ENCODE results near the gene CIDEB. TPM values are rescaled to one million over a fixed set of nuclear protein-coding genes. Genes with fewer than 3 reads are reported as not detected.

CIDEB gene
- total RNA-seq, 1 experiment from 2014 or later = not detected

- ChIA-PET CTCF (no interaction called here), POLR2A (ENCODE audit: unreplicated experiment) (no interaction called here)
- H3K36me3 ChIP-seq (ENCODE audit: low read depth) = no peaks in the 10 kb centered on the region
- intact Hi-C loops (cut with micrococcal nuclease; ENCODE audit: unreplicated experiment) = no loop called here
- H3K9me2 ChIP-seq (ENCODE audit: insufficient read depth) = no peaks in the 10 kb centered on the region
- H4K20me1 ChIP-seq (ENCODE audit: insufficient read depth) = no peaks in the 10 kb centered on the region
- no peak overlapping the region for H3K4me3 ChIP-seq
- H2AFZ ChIP-seq = no peak overlapping the region
- H3K4me2 ChIP-seq = no peak overlapping the region
- H3F3A ChIP-seq (ENCODE audit: insufficient read depth, low read depth) = peaks cover 21% of the 10 kb centered on the region
- peaks cover 19% of the 10 kb centered on the region for H3K4me1 ChIP-seq (replicated peaks; ENCODE audit: insufficient read depth)
- no peak for DNase-seq
- TF ChIP-seq EZH2 (IDR thresholded peaks at IDR 0.05; ENCODE audit: low read depth) (no peak), CTCF (conservative IDR thresholded peaks at IDR 0.05) (no peak)
- H3K27me3 ChIP-seq (ENCODE audit: insufficient read depth, low read depth) = no peaks in the 10 kb centered on the region
- BruUV-seq (replicated peaks) = no TSS peak
- H3K79me2 ChIP-seq (ENCODE audit: low read depth) = no peaks in the 10 kb centered on the region
- H3K27ac ChIP-seq = no peak overlapping the region
- no peaks in the 10 kb centered on the region for H3K9me3 ChIP-seq (ENCODE audit: insufficient read depth, low read depth)
These were observed 29.4 kb downstream of the CIDEB start for GRCh38 chr14:24278424-24278823.

- POLR2A ChIA-PET (ENCODE audit: unreplicated experiment) = no interaction called here
- no peak overlapping the region for H3K4me3 ChIP-seq
These were observed 30.0 kb downstream of the CIDEB start for GRCh38 chr14:24277606-24278321.

GRCh38 chr14:24277071-24277470 is 30.7 kb downstream of the CIDEB start:
- Histone ChIP-seq H3K79me2 (ENCODE audit: low read depth) (no peaks in the 10 kb centered on the region), H3K36me3 (ENCODE audit: low read depth) (no peaks in the 10 kb centered on the region), H3K4me1 (replicated peaks; ENCODE audit: insufficient read depth) (peaks cover 22% of the 10 kb centered on the region), H3K27ac (no peak overlapping the region), H3K27me3 (ENCODE audit: insufficient read depth, low read depth) (no peaks in the 10 kb centered on the region), H3K9me3 (ENCODE audit: insufficient read depth, low read depth) (no peaks in the 10 kb centered on the region), H3K9me2 (ENCODE audit: insufficient read depth) (no peaks in the 10 kb centered on the region), H4K20me1 (ENCODE audit: insufficient read depth) (no peaks in the 10 kb centered on the region), H3K4me3 (no peak overlapping the region), H2AFZ (no peak overlapping the region), H3F3A (ENCODE audit: insufficient read depth, low read depth) (peaks cover 26% of the 10 kb centered on the region), H3K4me2 (no peak overlapping the region)
- no TSS peak for BruUV-seq (replicated peaks)
- POLR2A ChIA-PET (ENCODE audit: unreplicated experiment) = no interaction called here
- DNase-seq = no peak
- CTCF ChIA-PET = no interaction called here
- TF ChIP-seq EZH2 (IDR thresholded peaks at IDR 0.05; ENCODE audit: low read depth) = no peak
- no peak for TF ChIP-seq CTCF (conservative IDR thresholded peaks at IDR 0.05)
- intact Hi-C loops (cut with micrococcal nuclease; ENCODE audit: unreplicated experiment) = no loop called here

More at GRCh38 chr14:24277606-24278321, 30.0 kb downstream of the CIDEB start:
- Histone ChIP-seq H3K4me1 (replicated peaks; ENCODE audit: insufficient read depth) (peaks cover 20% of the 10 kb centered on the region), H3K36me3 (ENCODE audit: low read depth) (no peaks in the 10 kb centered on the region), H2AFZ (no peak overlapping the region), H3K27me3 (ENCODE audit: insufficient read depth, low read depth) (no peaks in the 10 kb centered on the region), H3K4me2 (no peak overlapping the region), H3K79me2 (ENCODE audit: low read depth) (no peaks in the 10 kb centered on the region), H3K9me3 (ENCODE audit: insufficient read depth, low read depth) (no peaks in the 10 kb centered on the region), H3K27ac (no peak overlapping the region), H3K9me2 (ENCODE audit: insufficient read depth) (no peaks in the 10 kb centered on the region), H3F3A (ENCODE audit: insufficient read depth, low read depth) (peaks cover 21% of the 10 kb centered on the region), H4K20me1 (ENCODE audit: insufficient read depth) (no peaks in the 10 kb centered on the region)
- no TSS peak for BruUV-seq (replicated peaks)
- TF ChIP-seq EZH2 (IDR thresholded peaks at IDR 0.05; ENCODE audit: low read depth) (no peak), CTCF (conservative IDR thresholded peaks at IDR 0.05) (no peak)
- DNase-seq = no peak
- CTCF ChIA-PET = no interaction called here
- intact Hi-C loops (cut with micrococcal nuclease; ENCODE audit: unreplicated experiment) = no loop called here

Data from PC-9 (cell line).